CD4-positive, alpha-beta memory T cell (primary cell): ENCODE results near the gene PBX1. TPM values are rescaled to one million over a fixed set of nuclear protein-coding genes. Genes with fewer than 3 reads are reported as not detected.

Source experiments
- CTCF ChIA-PET: fragments of 350-600 bp; sonication (Branson Sonifier 250); formaldehyde crosslinking; loops from one replicate; lab custom pipeline; 2021; ENCODE audit warnings: inconsistent platforms; ENCODE audit not compliant: partially characterized antibody; lab: Charles Lee
- POLR2A ChIA-PET: fragments of 350-600 bp; sonication (Branson Sonifier 250); formaldehyde crosslinking; loops from one replicate; lab custom pipeline; 2021; ENCODE audit not compliant: partially characterized antibody; lab: Charles Lee
- DNase-seq, 5 donors: peaks; one replicate each; pipeline versions ENCODE4 v3.0.0 to v3.0.0-alpha.2; 2020 to 2022; ENCODE audit warnings: mixed read lengths in 1 of 5
- H3K27ac ChIP-seq: one replicate; pipeline ENCODE4 v1.7.0; 2013; ENCODE audit warnings: low read depth, low read length
- H3K27me3 ChIP-seq: 2 replicates; pipeline ENCODE4 v1.7.0; 2013; ENCODE audit warnings: mild to moderate bottlenecking, low read length, moderate library complexity; ENCODE audit not compliant: insufficient read depth
- H3K36me3 ChIP-seq: 2 replicates; pipeline ENCODE4 v1.7.0; 2013; ENCODE audit warnings: mild to moderate bottlenecking, low read length, moderate library complexity; ENCODE audit not compliant: insufficient read depth
- H3K4me1 ChIP-seq: 2 replicates; pipeline ENCODE4 v1.7.0; 2013; ENCODE audit warnings: mild to moderate bottlenecking, low read length, moderate library complexity; ENCODE audit not compliant: insufficient read depth
- H3K4me3 ChIP-seq, 2 donors: one replicate each; pipeline ENCODE4 v1.7.0; 2013; ENCODE audit warnings: low read length in 2 of 2, mild to moderate bottlenecking in 1 of 2
- H3K9me3 ChIP-seq, 2 donors: one replicate each; pipeline ENCODE4 v1.7.0; 2013; ENCODE audit warnings: low read length in 2 of 2, control low read depth in 1 of 2; ENCODE audit not compliant: control insufficient read depth in 1 of 2
- H3K27ac Mint-ChIP-seq, 7 donors: one replicate each; pipeline ENCODE4 v1.8.0; 2020 to 2021; ENCODE audit warnings: mixed read lengths in 7 of 7, mild to moderate bottlenecking in 6 of 7, inconsistent platforms in 3 of 7, moderate library complexity in 3 of 7
- H3K27me3 Mint-ChIP-seq, 2 donors: one replicate each; pipeline ENCODE4 v1.8.0; 2020 to 2021; ENCODE audit warnings: mixed read lengths in 2 of 2
- H3K36me3 Mint-ChIP-seq, 2 donors: one replicate each; pipeline ENCODE4 v1.8.0; 2020 to 2021; ENCODE audit warnings: mixed read lengths in 2 of 2, inconsistent platforms in 1 of 2, mild to moderate bottlenecking in 1 of 2
- H3K4me1 Mint-ChIP-seq, 4 donors: one replicate each; pipeline ENCODE4 v1.8.0; 2020 to 2021; ENCODE audit warnings: mixed read lengths in 4 of 4, mild to moderate bottlenecking in 1 of 4
- H3K4me3 Mint-ChIP-seq, 8 donors: one replicate each; pipeline ENCODE4 v1.8.0; 2020 to 2021; ENCODE audit warnings: mixed read lengths in 8 of 8, mild to moderate bottlenecking in 7 of 8, moderate library complexity in 6 of 8, inconsistent platforms in 3 of 8
- H3K9me3 Mint-ChIP-seq, 8 donors: one replicate each; pipeline ENCODE4 v1.8.0; 2020 to 2021; ENCODE audit warnings: mixed read lengths in 8 of 8, mild to moderate bottlenecking in 5 of 8, inconsistent platforms in 3 of 8, moderate library complexity in 1 of 8
- intact Hi-C: fragments of 100-400 bp; cut with micrococcal nuclease; formaldehyde crosslinking; loops from one replicate; pipeline ENCODE4 v1.15.1; 2023
- polyA plus RNA-seq, 2 donors: library from polyadenylated mRNA; unstranded; fragments of 300-500 nt; fragmentation: Illumina TruSeq; gene quantifications; one replicate each; pipeline ENCODE4 v1.2.3, GENCODE V29; 2021
- total RNA-seq, 2 experiments: library from RNA; stranded (reverse); gene quantifications; one replicate each; pipeline ENCODE4 v1.2.3, GENCODE V29; 2021

The PBX1 gene
- total and polyA plus RNA-seq, 4 experiments from 2014 or later = 0.06 to 0.70 (median 0.53) TPM; not detected in 1

DNA sequence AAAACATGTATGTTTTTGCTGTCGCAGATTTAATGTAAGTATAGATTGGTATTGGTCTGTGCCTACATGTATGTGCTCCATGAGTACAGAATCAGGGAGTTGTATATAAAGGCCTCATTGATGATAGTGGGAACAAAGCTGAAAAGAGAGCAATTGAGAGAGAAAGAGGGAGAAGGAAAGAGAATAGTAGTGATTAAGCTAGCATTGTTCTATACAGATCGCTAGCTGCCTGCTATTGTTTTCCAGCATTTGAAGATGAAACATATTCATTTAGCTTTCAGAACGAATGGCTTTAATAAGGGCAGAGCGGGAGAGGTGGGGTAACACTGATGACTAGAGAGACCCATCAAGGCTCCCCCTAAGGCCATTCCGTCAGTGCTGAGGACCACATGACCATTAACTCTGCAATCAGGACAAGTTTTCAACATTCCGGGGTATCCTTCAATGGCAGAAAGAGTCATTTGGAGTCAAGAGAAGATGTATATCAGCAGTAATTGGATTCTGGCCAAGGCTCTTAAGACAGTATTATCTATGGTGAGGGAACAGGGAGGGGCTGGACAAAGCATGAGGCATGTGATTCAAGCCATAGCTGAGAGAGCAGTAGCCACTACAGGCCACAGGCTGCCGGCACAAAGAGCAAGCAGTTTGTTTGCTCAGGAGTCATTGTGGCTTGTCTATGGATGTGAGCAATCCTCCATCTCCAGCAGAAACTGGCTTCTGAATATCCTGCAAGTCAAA lies 176.5 kb downstream of the PBX1 start:
- CTCF ChIA-PET = no interaction called here

DNA sequence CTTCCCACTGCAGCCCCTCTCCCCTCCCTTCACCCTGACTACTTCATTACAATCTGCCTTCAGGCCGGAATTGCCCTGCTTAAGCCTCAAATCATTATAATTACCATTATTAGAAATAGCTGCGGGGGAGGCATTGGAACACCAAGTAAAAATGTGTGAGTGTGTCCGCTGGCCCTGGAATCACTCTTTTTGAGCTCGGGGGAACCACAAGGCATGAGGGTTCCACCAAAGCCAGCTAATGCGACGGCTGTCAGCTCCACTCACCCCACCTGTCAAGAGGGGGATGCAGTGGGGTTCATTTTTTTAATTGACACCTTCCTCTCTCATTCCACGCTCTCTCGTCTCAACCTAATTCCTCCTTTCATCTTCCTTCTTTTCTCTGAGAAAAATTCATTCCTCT lies 177.2 kb downstream of the PBX1 start:
- ChIA-PET POLR2A (no interaction called here), CTCF (no interaction called here)
- no peaks in the 10 kb centered on the region for H3K4me1 Mint-ChIP-seq
- Histone ChIP-seq H3K27me3 (no peaks in the 10 kb centered on the region), H3K4me1 (no peaks in the 10 kb centered on the region), H3K36me3 (no peaks in the 10 kb centered on the region), H3K9me3 (no peaks in the 10 kb centered on the region), H3K4me3 (no peak overlapping the region), H3K27ac (no peak overlapping the region)
- no peaks in the 10 kb centered on the region for H3K27me3 Mint-ChIP-seq
- DNase-seq = no peak
- no peaks in the 10 kb centered on the region for H3K36me3 Mint-ChIP-seq
- peaks cover 0 to 4% (median under 1%) of the 10 kb centered on the region in 8 donors for H3K9me3 Mint-ChIP-seq
- intact Hi-C loops = no loop called here
- no peak overlapping the region for H3K27ac Mint-ChIP-seq
- no peak overlapping the region for H3K4me3 Mint-ChIP-seq

More for the DNA sequence above, 176.5 kb downstream of the PBX1 start:
- Histone ChIP-seq H3K9me3 (no peaks in the 10 kb centered on the region), H3K4me1 (no peaks in the 10 kb centered on the region), H3K27me3 (no peaks in the 10 kb centered on the region), H3K4me3 (no peak overlapping the region), H3K27ac (no peak overlapping the region), H3K36me3 (no peaks in the 10 kb centered on the region)
- H3K36me3 Mint-ChIP-seq = no peaks in the 10 kb centered on the region
- H3K4me3 Mint-ChIP-seq = peak overlapping the region in 1 of 8 donors; percentile 32
- POLR2A ChIA-PET = no interaction called here
- no peaks in the 10 kb centered on the region for H3K27me3 Mint-ChIP-seq
- no peak for DNase-seq
- H3K4me1 Mint-ChIP-seq = no peaks in the 10 kb centered on the region
- intact Hi-C loops = no loop called here
- peaks cover 0 to 4% (median 2%) of the 10 kb centered on the region in 8 donors for H3K9me3 Mint-ChIP-seq
- no peak overlapping the region for H3K27ac Mint-ChIP-seq

DNA sequence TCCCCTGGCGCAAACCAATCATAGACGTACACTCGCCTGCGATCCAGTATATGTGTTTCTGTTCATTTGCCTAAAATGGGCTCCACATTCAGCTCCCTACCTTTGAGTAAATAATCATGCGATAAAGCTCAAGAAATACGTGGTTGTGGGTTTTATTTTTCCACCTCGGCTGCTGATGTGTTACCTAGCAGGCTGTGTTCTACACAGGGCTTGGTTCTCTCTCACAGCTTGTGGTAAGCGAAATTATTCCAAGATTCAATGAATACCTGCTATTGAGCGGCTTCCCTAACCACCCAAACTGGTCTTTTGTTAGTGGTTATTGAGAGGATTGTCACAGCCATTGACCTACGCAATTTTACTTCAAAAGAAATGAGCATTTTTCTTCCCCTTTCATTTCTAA lies 180.2 kb downstream of the PBX1 start:
- H3K27me3 ChIP-seq = no peaks in the 10 kb centered on the region
- peaks cover 0 to 4% (median 0%) of the 10 kb centered on the region in 8 donors for H3K9me3 Mint-ChIP-seq
- intact Hi-C loops = no loop called here
- no peak overlapping the region for H3K27ac Mint-ChIP-seq
- DNase-seq = no peak
- no peaks in the 10 kb centered on the region for H3K4me1 Mint-ChIP-seq
- no peak overlapping the region for H3K4me3 Mint-ChIP-seq
- H3K27ac ChIP-seq = no peak overlapping the region
- no peaks in the 10 kb centered on the region for H3K4me1 ChIP-seq
- ChIA-PET CTCF (no interaction called here), POLR2A (no interaction called here)
- no peaks in the 10 kb centered on the region for H3K9me3 ChIP-seq
- H3K4me3 ChIP-seq = no peak overlapping the region
- no peaks in the 10 kb centered on the region for H3K36me3 Mint-ChIP-seq
- H3K36me3 ChIP-seq = no peaks in the 10 kb centered on the region
- H3K27me3 Mint-ChIP-seq = peaks cover 0 to under 1% of the 10 kb centered on the region in 2 donors

DNA sequence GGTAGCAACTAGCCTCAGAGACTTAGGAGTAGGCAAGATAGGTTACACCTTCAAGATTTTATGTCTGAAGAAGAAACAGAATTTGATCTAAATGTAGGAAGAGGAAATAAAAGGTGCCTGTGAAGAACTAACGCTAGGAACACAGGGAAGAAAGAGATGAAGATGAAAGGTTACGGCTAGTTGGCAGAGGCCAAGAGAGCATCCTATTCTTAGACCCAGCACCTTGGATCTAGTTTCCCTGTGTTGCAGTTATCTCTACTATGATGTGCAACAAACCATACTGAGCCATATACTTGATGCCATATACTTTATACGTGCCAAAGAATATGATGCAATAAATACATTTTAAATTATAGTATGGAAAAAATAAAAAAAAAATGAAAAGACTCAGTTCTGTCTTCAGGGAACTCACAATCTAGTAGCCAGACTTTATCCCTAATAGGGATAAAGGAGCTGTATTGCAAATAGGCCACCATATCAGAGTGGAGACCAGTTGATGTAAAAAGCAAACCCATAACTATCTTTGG lies 181.1 kb downstream of the PBX1 start:
- no peaks in the 10 kb centered on the region for H3K4me1 Mint-ChIP-seq
- peaks cover 0 to 2% of the 10 kb centered on the region in 2 donors for H3K27me3 Mint-ChIP-seq
- Histone ChIP-seq H3K9me3 (no peaks in the 10 kb centered on the region), H3K36me3 (no peaks in the 10 kb centered on the region), H3K4me1 (no peaks in the 10 kb centered on the region), H3K27ac (no peak overlapping the region), H3K4me3 (no peak overlapping the region), H3K27me3 (no peaks in the 10 kb centered on the region)
- peaks cover 0 to 4% (median 2%) of the 10 kb centered on the region in 8 donors for H3K9me3 Mint-ChIP-seq
- ChIA-PET POLR2A (no interaction called here), CTCF (no interaction called here)
- DNase-seq = no peak
- H3K27ac Mint-ChIP-seq = no peak overlapping the region
- H3K4me3 Mint-ChIP-seq = no peak overlapping the region
- intact Hi-C loops = no loop called here
- H3K36me3 Mint-ChIP-seq = no peaks in the 10 kb centered on the region

DNA sequence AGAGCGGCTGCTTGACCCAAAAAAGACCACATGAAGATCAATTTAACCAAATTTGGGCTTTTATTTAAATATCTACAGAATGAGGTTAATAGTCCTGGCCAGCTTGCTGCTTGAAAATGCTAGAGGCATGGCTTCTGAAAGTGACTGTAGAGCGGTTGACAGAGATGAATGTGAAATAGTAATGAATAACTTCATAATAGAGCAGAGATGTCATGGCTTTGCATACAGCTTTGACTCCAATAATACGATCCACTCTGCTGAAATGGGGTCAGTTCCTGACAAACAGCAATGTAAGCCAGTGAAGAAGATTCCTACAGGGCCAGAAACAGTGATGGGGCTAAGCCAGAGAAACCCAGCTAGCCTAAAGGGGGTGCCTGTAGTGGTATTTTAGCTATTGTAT lies 183.8 kb downstream of the PBX1 start:
- Mint-ChIP-seq H3K27me3 (peaks cover 0 to 2% of the 10 kb centered on the region in 2 donors), H3K36me3 (no peaks in the 10 kb centered on the region), H3K9me3 (peaks cover 0 to 2% (median 0%) of the 10 kb centered on the region in 8 donors), H3K27ac (no peak overlapping the region), H3K4me3 (no peak overlapping the region), H3K4me1 (no peaks in the 10 kb centered on the region)
- Histone ChIP-seq H3K4me1 (no peaks in the 10 kb centered on the region), H3K27ac (no peak overlapping the region), H3K4me3 (no peak overlapping the region), H3K27me3 (no peaks in the 10 kb centered on the region), H3K9me3 (no peaks in the 10 kb centered on the region), H3K36me3 (no peaks in the 10 kb centered on the region)
- DNase-seq = no peak
- intact Hi-C loops = no loop called here
- ChIA-PET CTCF (no interaction called here), POLR2A (no interaction called here)

DNA sequence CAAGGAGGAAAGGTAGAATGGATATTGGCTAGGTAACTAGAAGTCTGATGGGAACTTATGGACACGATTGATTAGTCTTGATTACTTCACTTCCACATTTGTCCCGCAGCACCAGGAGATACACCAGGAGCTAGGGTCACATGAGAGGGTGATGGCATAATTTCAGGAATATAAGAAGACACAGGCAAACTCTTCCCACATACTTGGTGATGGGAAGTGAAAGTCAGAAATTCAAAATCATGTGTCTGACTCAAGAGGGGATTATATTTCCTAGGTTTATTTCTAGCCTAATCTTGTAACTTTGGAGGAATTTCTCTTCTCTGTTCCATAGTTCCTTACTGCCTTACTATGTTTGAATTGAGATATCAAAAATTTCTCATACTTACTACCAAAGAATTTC lies 185.0 kb downstream of the PBX1 start:
- H3K4me1 Mint-ChIP-seq = no peaks in the 10 kb centered on the region
- intact Hi-C loops = no loop called here
- H3K36me3 Mint-ChIP-seq = no peaks in the 10 kb centered on the region
- DNase-seq = no peak
- H3K9me3 ChIP-seq = no peaks in the 10 kb centered on the region
- peaks cover 0 to 2% of the 10 kb centered on the region in 2 donors for H3K27me3 Mint-ChIP-seq
- no peak overlapping the region for H3K4me3 ChIP-seq
- no peak overlapping the region for H3K27ac ChIP-seq
- H3K4me1 ChIP-seq = no peaks in the 10 kb centered on the region
- no peak overlapping the region for H3K4me3 Mint-ChIP-seq
- no peak overlapping the region for H3K27ac Mint-ChIP-seq
- POLR2A ChIA-PET = no interaction called here
- H3K36me3 ChIP-seq = no peaks in the 10 kb centered on the region
- CTCF ChIA-PET = interaction anchor here (0.7 kb wide), 1 partner anchor 77 kb away, joined by 3 read pairs; no protein-coding TSS in a partner anchor
- peaks cover 0 to 2% (median 0%) of the 10 kb centered on the region in 8 donors for H3K9me3 Mint-ChIP-seq
- H3K27me3 ChIP-seq = no peaks in the 10 kb centered on the region

DNA sequence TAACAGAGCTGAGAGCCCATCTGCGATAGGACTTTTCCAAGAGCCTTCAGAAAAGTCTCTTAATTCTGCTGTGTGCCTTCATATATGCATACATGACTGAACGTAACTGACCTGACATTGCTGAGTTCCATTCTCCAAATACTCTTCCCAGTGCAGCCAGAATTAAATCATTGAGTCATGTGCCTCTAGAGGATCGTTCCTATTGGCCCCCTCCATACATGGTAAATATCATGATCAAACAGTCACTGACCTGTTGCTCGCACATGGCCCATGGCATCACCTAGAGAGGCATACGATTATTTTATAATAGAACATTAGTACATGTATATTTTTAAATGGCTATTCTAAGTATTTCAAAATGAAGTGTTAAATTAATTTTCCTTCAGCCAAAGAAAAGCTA lies 186.8 kb downstream of the PBX1 start:
- CTCF ChIA-PET = no interaction called here
- H3K4me3 Mint-ChIP-seq = no peak overlapping the region
- H3K4me1 Mint-ChIP-seq = no peaks in the 10 kb centered on the region
- Histone ChIP-seq H3K36me3 (no peaks in the 10 kb centered on the region), H3K9me3 (no peaks in the 10 kb centered on the region), H3K27me3 (no peaks in the 10 kb centered on the region), H3K4me1 (no peaks in the 10 kb centered on the region), H3K4me3 (no peak overlapping the region), H3K27ac (no peak overlapping the region)
- intact Hi-C loops = no loop called here
- peaks cover 0 to 2% of the 10 kb centered on the region in 2 donors for H3K27me3 Mint-ChIP-seq
- no peaks in the 10 kb centered on the region for H3K36me3 Mint-ChIP-seq
- H3K9me3 Mint-ChIP-seq = peaks cover 0 to 2% (median 0%) of the 10 kb centered on the region in 8 donors
- POLR2A ChIA-PET = no interaction called here
- no peak for DNase-seq
- no peak overlapping the region for H3K27ac Mint-ChIP-seq
